ENCODE data around the gene GCLM. TPM values are rescaled to one million over a fixed set of nuclear protein-coding genes. Genes with fewer than 3 reads are reported as not detected.
"Not testable (repeated sequence)": the region's sequence is repeated elsewhere in the genome, so short reads cannot be mapped to it uniquely, and the experiment has no call there.

The GCLM gene
- total RNA-seq, 1 donor from 2014 or later, result 4.8 TPM

GRCh38 chr1:93850687-93851326, 58.4 kb downstream of the GCLM start:
- not testable (repeated sequence) for H3K4me3 Mint-ChIP-seq; H3K27ac ChIP-seq; H3K79me2 ChIP-seq (ENCODE audit: low read depth); H3K36me3 ChIP-seq; H3K9me3 ChIP-seq (ENCODE audit: low read depth); H3K4me3 ChIP-seq; H3K27me3 ChIP-seq; H3K4me2 ChIP-seq; H4K20me1 ChIP-seq (ENCODE audit: low read depth); H3K9ac ChIP-seq; H3K27ac Mint-ChIP-seq; H3K4me1 ChIP-seq; H2AFZ ChIP-seq (replicated peaks)
- peaks cover 21% of the 10 kb centered on the region for H3F3A ChIP-seq (ENCODE audit: low read depth)
- Mint-ChIP-seq H3K36me3 (peaks cover 13% of the 10 kb centered on the region), H3K27me3 (ENCODE audit: insufficient read depth, low read depth) (peaks cover 22% of the 10 kb centered on the region), H3K4me1 (peaks cover 10% of the 10 kb centered on the region), H3K9me3 (peaks cover 36% of the 10 kb centered on the region)
- DNase-seq (ENCODE audit: low spot score), result peak; percentile 73
- TF ChIP-seq CTCF (IDR thresholded peaks at IDR 0.05), result peak; percentile 59

- no peaks in the 10 kb centered on the region for H3K27me3 ChIP-seq
- H3K27me3 Mint-ChIP-seq (ENCODE audit: insufficient read depth, low read depth), result peaks cover 24% of the 10 kb centered on the region
- no peak for TF ChIP-seq CTCF (IDR thresholded peaks at IDR 0.05)
- TF ChIP-seq EZH2phosphoT487 (IDR thresholded peaks at IDR 0.05), result no peak
- no peak for TF ChIP-seq EZH2 (IDR thresholded peaks at IDR 0.05)
- H3K4me1 Mint-ChIP-seq, result peaks cover 21% of the 10 kb centered on the region
- peak overlapping the region; percentile 96 for H3K4me3 Mint-ChIP-seq
- no peak overlapping the region for H3K9ac ChIP-seq
- H3K9me3 Mint-ChIP-seq, result peaks cover 21% of the 10 kb centered on the region
- H4K20me1 ChIP-seq (ENCODE audit: low read depth), result no peaks in the 10 kb centered on the region
- no peaks in the 10 kb centered on the region for H3K4me1 ChIP-seq
- H3K4me2 ChIP-seq, result peak overlapping the region; percentile 82
- no peaks in the 10 kb centered on the region for H3K36me3 ChIP-seq
- H3K27ac ChIP-seq, result no peak overlapping the region
- peak overlapping the region; percentile 97 for H3K27ac Mint-ChIP-seq
- H3K36me3 Mint-ChIP-seq, result peaks cover 13% of the 10 kb centered on the region
- DNase-seq (ENCODE audit: low spot score), result no peak
- peak overlapping the region; percentile 93 for H3K4me3 ChIP-seq
- H3K79me2 ChIP-seq (ENCODE audit: low read depth), result no peaks in the 10 kb centered on the region
- peak overlapping the region; percentile 93 for H2AFZ ChIP-seq (replicated peaks)
- H3F3A ChIP-seq (ENCODE audit: low read depth), result peaks cover 21% of the 10 kb centered on the region
- no peaks in the 10 kb centered on the region for H3K9me3 ChIP-seq (ENCODE audit: low read depth)
These were observed 60.8 kb downstream of the GCLM start for GRCh38 chr1:93848350-93848883.

- H3K36me3 ChIP-seq, result no peaks in the 10 kb centered on the region
- Mint-ChIP-seq H3K36me3 (peaks cover 13% of the 10 kb centered on the region), H3K4me1 (peaks cover 21% of the 10 kb centered on the region), H3K9me3 (peaks cover 21% of the 10 kb centered on the region), H3K4me3 (peak overlapping the region; percentile 96), H3K27me3 (ENCODE audit: insufficient read depth, low read depth) (peaks cover 24% of the 10 kb centered on the region), H3K27ac (peak overlapping the region; percentile 97)
- no peaks in the 10 kb centered on the region for H4K20me1 ChIP-seq (ENCODE audit: low read depth)
- H3K4me1 ChIP-seq, result no peaks in the 10 kb centered on the region
- H3K9ac ChIP-seq, result no peak overlapping the region
- no peaks in the 10 kb centered on the region for H3K9me3 ChIP-seq (ENCODE audit: low read depth)
- no peak for TF ChIP-seq EZH2 (IDR thresholded peaks at IDR 0.05)
- TF ChIP-seq EZH2phosphoT487 (IDR thresholded peaks at IDR 0.05), result no peak
- TF ChIP-seq CTCF (IDR thresholded peaks at IDR 0.05), result no peak
- no peak overlapping the region for H3K27ac ChIP-seq
- peak; percentile 86 for DNase-seq (ENCODE audit: low spot score)
- H3F3A ChIP-seq (ENCODE audit: low read depth), result peaks cover 21% of the 10 kb centered on the region
- no peaks in the 10 kb centered on the region for H3K79me2 ChIP-seq (ENCODE audit: low read depth)
- H3K4me3 ChIP-seq, result peak overlapping the region; percentile 93
- H2AFZ ChIP-seq (replicated peaks), result peak overlapping the region; percentile 93
- peak overlapping the region; percentile 82 for H3K4me2 ChIP-seq
- no peaks in the 10 kb centered on the region for H3K27me3 ChIP-seq
These were observed 61.4 kb downstream of the GCLM start for GRCh38 chr1:93847811-93848288.
